ENCODE measurements around the gene SDR42E2. TPM values are rescaled to one million over a fixed set of nuclear protein-coding genes. Genes with fewer than 3 reads are reported as not detected.
"Not testable (repeated sequence)": the region's sequence is repeated elsewhere in the genome, so short reads cannot be mapped to it uniquely, and the experiment has no call there.

SDR42E2 gene
- total RNA-seq: not detected
- long read RNA-seq: 0 reads

- DNase-seq (ENCODE audit: low spot score): no peak
Measured at GRCh38 chr16:22161999-22162655, at the start of gene SDR42E2. TSS of gene SDR42E2 (plus strand) at chr16:22162506. CDS start at chr16:22165583, 3,077 bp downstream.

- DNase-seq (ENCODE audit: low spot score): no peak
Measured at GRCh38 chr16:22116095-22116700, 46.1 kb upstream of the SDR42E2 start.

- no peak for DNase-seq (ENCODE audit: low spot score)
Measured at GRCh38 chr16:22117609-22118008, 44.7 kb upstream of the SDR42E2 start.

- no peak for DNase-seq (ENCODE audit: low spot score)
Measured at GRCh38 chr16:22120440-22120839, 41.9 kb upstream of the SDR42E2 start.

- no peak for DNase-seq (ENCODE audit: low spot score)
Measured at GRCh38 chr16:22122239-22122638, 40.1 kb upstream of the SDR42E2 start.

DNA sequence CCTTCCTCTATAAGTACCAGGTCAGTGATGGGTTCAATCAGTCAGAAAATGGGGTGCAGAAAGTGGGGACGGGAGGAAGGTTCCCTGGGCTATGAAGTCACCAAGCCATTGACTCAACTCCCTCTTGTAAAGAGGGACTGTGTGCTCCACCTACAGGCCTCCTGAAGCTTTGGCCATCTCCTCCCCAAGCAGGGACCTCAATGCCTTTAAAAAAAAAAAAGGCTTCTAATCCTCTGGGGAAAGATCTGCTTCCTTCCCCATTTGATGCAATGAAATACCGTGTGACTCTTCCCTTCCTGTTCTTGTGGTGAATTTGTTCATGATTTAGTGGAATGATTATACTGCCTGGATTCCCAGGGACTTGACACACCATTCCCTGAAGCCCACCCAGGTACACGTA lies 39.2 kb upstream of the SDR42E2 start:
- no peak for DNase-seq (ENCODE audit: low spot score)

DNA sequence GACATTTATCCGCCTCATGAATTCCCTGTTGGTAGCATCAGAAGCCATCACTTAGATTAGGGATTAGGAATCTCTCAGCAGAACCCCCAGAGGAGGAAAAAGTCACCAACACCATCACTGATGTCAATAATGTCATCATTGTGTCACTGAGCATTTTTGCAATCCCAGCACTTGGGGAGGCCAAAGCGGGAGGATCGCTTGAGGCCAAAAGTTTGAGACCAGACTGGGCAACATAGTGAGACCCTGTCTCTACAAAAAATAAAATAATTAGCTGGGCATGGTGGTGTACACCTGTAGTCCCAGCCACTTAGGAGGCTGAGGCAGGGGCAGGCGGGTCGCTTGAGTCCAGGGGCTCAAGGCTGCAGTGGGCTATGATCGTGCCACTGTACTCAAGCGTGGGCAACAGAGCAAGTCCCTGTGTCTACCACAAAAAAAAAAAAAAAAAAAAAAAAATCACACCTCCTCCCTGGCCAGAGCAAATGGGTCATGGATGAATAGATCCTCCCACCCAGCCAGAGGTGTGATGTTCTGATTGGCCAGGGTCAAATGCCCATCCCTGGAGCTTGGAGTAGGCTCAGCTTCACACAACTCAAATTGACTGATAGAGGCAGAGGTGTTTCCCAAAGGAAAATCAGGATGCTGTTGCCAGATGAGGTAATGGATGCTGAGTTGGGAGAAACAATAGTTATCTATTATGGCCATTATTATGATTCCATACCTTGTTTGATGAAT lies 38.4 kb upstream of the SDR42E2 start:
- no peak for DNase-seq (ENCODE audit: low spot score)

DNA sequence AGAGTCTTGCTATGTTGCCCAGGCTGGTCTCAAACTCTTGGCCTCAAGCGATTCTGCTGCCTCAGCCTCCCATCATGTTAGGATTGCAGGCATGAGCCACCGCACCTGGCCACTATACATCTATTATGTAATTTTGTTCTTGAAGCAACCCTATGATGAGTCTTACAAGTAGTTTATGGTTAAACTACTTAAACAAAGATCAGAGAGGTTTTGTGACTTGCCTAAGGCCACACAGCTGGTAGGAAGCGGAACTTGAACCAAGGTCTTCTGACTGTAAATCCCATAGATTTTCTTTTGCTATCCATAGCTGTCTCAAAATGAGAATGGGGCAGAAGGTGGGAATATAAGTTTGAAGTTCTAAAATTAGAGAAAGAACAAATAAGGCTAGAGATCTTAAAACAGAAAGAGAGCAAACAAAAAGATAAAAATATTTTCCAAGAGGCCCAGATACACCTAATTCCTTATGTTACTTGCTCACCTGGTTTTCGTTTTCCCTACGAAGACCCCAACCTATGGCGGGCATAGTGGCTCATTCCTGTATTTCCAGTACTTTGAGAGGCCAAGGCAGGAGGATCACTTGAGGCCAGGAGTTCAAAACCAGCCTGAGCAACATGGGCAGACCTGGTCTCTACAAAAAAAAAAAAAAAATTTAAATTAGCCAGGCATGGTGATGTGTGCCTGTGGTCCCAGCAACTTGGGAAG lies 37.6 kb upstream of the SDR42E2 start:
- no peak for DNase-seq (ENCODE audit: low spot score)

- no peak for DNase-seq (ENCODE audit: low spot score)
Measured at GRCh38 chr16:22126037-22126558, 36.2 kb upstream of the SDR42E2 start.

DNA sequence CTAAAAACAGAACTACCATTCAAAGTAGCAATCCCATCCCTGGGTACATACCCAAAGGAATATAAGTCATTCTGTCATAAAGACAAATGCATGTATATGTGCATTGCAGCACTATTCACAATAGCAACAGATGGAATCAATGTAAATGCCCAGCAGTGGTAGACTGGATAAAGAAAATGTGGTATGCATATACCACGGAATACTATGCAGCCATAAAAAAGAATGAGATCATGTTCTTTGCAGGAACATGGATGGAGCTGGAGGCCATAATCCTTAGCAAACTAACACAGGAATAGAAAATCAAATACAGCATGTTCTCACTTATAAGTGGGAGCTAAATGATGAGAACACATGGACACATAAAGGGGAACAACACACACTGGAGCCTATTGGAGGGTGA lies 33.8 kb upstream of the SDR42E2 start:
- not testable (repeated sequence) for DNase-seq (ENCODE audit: low spot score)

- DNase-seq (ENCODE audit: low spot score): no peak
Measured at GRCh38 chr16:22130528-22130927, 31.8 kb upstream of the SDR42E2 start.

DNA sequence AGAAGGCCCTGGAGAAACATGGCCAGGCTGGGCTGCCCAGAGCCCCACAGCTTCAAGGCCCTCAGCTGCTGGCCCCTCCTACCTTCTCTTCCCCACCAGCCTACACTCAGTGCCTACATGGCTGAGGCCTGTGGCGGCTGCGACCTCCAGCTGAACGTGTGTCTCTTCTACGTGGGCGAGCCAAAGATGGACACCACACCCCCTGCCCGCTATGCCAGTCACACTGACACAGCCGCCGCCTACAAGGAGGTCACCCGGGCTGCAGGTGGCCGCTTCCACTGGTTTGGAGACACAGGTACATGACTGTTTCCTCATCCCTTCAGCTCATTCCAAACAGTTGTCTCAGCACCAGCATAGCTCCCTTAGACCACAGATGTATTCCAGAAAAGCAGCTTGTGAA lies 29.5 kb upstream of the SDR42E2 start:
- no peak for DNase-seq (ENCODE audit: low spot score)

- no peak for DNase-seq (ENCODE audit: low spot score)
Measured at GRCh38 chr16:22138482-22138881, 23.8 kb upstream of the SDR42E2 start.

DNA sequence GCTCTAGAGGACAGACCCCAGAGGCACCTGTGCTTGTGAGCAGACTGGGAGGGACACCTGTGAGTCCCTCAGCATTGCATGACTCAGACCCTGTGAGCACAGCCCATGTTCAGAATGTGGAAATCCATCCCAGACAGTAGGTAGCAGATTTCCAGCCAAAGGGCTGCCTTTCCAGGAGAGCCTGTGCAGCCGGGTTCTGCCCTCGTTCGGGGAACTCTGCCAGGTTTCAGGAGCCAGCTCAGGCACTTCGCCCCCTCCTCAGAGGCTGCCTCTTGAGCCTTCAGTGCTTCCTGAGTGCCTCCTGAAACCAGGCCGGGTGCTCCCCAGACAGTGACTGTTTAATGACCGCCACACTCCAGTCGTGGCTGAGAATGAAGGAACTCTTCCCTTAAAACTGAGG lies 23.3 kb upstream of the SDR42E2 start:
- DNase-seq (ENCODE audit: low spot score): no peak

- DNase-seq (ENCODE audit: low spot score): no peak
Measured at GRCh38 chr16:22139732-22140131, 22.6 kb upstream of the SDR42E2 start.

DNA sequence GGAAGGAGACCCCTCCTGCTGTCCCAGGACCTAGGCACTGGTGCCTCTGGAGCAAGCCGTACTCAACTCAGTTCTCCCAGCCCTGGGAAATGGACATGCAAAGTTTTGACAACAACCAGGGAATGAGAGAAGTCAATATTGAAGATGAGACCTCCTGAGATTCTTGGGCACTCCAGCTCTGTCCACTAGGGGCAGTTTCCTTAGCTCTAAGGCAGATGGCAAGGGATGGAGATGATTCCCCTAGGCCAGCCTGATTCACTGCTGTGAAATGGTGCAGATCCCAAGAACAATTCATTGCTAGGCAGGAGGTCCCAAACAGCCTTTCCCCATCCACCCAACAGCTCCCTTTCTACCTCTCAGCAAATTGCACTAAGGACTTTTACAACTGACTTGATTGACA lies 20.5 kb upstream of the SDR42E2 start:
- DNase-seq (ENCODE audit: low spot score): no peak

GRCh38 chr16:22144520-22144919 lies 17.8 kb upstream of the SDR42E2 start:
- no peak for DNase-seq (ENCODE audit: low spot score)

- no peak for DNase-seq (ENCODE audit: low spot score)
Measured at GRCh38 chr16:22147853-22148252, 14.5 kb upstream of the SDR42E2 start.

DNA sequence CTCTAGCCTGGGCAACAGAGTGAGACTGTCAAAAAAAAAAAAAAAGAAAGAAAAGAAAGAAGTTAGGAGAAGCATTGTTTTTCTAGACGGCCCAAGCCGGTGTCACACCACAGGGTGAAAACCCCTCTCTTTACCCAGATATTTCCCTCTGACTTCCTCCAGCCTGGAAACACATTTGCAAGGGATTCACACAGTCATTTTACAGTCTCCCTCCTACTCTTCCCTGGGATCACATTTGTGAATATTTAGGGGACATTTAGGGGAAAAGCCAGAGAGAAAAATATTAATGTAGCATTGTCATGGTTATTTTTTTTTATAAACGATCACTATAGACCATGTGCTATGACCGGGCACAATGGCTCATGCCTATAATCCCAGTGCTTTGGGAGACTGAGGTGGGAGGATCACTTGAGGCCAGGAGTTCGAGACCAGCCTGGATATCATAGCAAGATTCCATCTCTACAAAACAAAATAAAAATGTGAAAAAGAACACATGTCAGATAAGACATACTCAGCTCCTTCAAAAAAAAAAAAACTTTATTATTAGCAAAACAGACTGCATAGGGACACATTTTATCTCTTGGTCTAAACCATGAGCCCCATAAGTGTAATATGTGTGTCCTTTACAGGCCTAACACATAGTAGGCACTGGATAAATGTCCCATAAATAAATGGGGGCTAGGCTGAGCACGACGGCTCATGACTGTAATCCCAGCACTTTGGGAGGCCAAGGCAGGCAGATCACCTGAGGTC lies 10.9 kb upstream of the SDR42E2 start:
- DNase-seq (ENCODE audit: low spot score): no peak

DNA sequence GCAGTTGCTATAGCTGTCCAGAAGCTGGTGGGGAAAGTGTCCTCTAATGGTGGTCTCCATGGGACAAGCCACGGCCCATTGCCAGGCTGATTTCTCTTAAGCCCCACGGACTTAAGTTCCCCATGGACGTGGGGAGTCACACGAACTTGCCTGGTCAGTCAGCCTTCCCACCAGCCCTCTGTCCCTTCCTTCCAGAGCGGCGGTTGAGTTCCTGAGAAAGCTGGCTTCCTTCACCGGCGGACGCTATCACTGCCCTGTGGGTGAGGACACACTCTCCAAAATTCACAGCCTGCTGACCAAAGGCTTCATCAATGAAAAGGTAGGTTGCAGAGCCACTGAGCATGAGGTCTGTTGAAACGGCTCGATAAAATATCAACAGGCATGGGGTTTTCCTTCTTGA lies 10.0 kb upstream of the SDR42E2 start:
- DNase-seq (ENCODE audit: low spot score): no peak

- not testable (repeated sequence) for DNase-seq (ENCODE audit: low spot score)
Measured at GRCh38 chr16:22153078-22153477, 9.2 kb upstream of the SDR42E2 start.
